ENCODE data around the gene ZWINT.

GRCh38 chr10:56346845-56347415, 14.1 kb downstream of the ZWINT start:
- TF ChIP-seq CTCF (IDR thresholded peaks at IDR 0.05; ENCODE audit: low read depth, low read length) (no peak), EZH2phosphoT487 (IDR thresholded peaks at IDR 0.05; ENCODE audit: low read depth) (no peak)

Data from OCI-LY3 (cell line).